A549 (cell line): ENCODE measurements around the gene TSEN54. TPM values are rescaled to one million over a fixed set of nuclear protein-coding genes. Genes with fewer than 3 reads are reported as not detected.

ENCODE experiments used
- ATAC-seq, 2 experiments: fragments of 200-7000 bp in 1 of 2; fragments of >200 bp in 1 of 2; cut with Nextera tagmentation in 1 of 2; cut with Tn5 transposase in 1 of 2; 3 replicates each; pipeline versions ENCODE4 v1.8.0 to v1.9.1; 2018 to 2020; ENCODE audit warnings: mild to moderate bottlenecking in 1 of 2, moderate library complexity in 1 of 2
- CTCF ChIA-PET: fragments of 300-600 bp; sonication (Branson Sonifier 250); formaldehyde crosslinking; extraction: SDS; loops from one replicate; lab custom pipeline; 2021; ENCODE audit warnings: antibody characterized with exemption, inconsistent platforms; lab: Yijun Ruan, JAX
- POLR2A ChIA-PET: fragments of 350-600 bp; formaldehyde crosslinking; extraction: SDS; loops from one replicate; lab custom pipeline; 2021; ENCODE audit warnings: antibody characterized with exemption, inconsistent platforms; lab: Yijun Ruan, JAX
- DNase-seq, 2 experiments: peaks; one replicate each; pipeline versions ENCODE4 v3.0.0 to v3.0.0-alpha.2; 2011 to 2016; ENCODE audit warnings: low read depth in 1 of 2, low spot score in 1 of 2
- FAIRE-seq: peaks from 2 replicates; lab custom pipeline; 2011; peaks lifted over from hg19 to GRCh38; lab: Jason Lieb, UNC
- H3K27ac ChIP-seq, 2 experiments: fragments of >200 bp; sonication (Bioruptor Twin); formaldehyde crosslinking; 3 replicates each; pipeline ENCODE4 v1.5.1; 2016 to 2017
- H3K4me1 ChIP-seq: fragments of >200 bp; sonication (Bioruptor Twin); formaldehyde crosslinking; 3 replicates; pipeline ENCODE4 v1.6.1; 2016
- H3K4me2 ChIP-seq: fragments of >200 bp; sonication (Bioruptor Twin); formaldehyde crosslinking; 3 replicates; pipeline ENCODE4 v1.6.1; 2016
- H3K4me3 ChIP-seq: fragments of >200 bp; sonication (Bioruptor Twin); formaldehyde crosslinking; 3 replicates; pipeline ENCODE4 v1.5.1; 2016
- H3K9me3 ChIP-seq: fragments of >200 bp; sonication (Bioruptor Twin); formaldehyde crosslinking; 3 replicates; pipeline ENCODE4 v1.6.1; 2016
- CBX8 ChIP-seq: fragments of 200-600 bp; sonication (generic); IDR thresholded peaks from 2 replicates; pipeline ENCODE4 v1.6.1; 2016
- CEBPB ChIP-seq, 2 experiments: fragments of >200 bp in 1 of 2; sonication (Bioruptor Twin) in 1 of 2; formaldehyde crosslinking in 1 of 2; IDR thresholded peaks; 2 replicates each; pipeline ENCODE4 v1.6.1; 2012 to 2016
- CHD4 ChIP-seq: fragments of 200-600 bp; sonication (generic); IDR thresholded peaks from 2 replicates; pipeline ENCODE4 v1.6.1; 2016; ENCODE audit warnings: antibody characterized with exemption, mild to moderate bottlenecking, borderline replicate concordance
- FOXS1 ChIP-seq: fragments of 250-450 bp; sonication (Bioruptor Pico); IDR thresholded peaks from 2 replicates; pipeline ENCODE4 v1.5.0; 2020; ENCODE audit warnings: mild to moderate bottlenecking, moderate library complexity
- HDAC2 ChIP-seq: fragments of 200-600 bp; sonication (generic); IDR thresholded peaks from 2 replicates; pipeline ENCODE4 v1.6.1; 2016
- HES2 ChIP-seq: fragments of >200 bp; sonication (Bioruptor Twin); formaldehyde crosslinking; IDR thresholded peaks from 2 replicates; pipeline ENCODE4 v1.6.1; 2016
- JUN ChIP-seq, 2 experiments: fragments of >200 bp; sonication (Bioruptor Twin); formaldehyde crosslinking; IDR thresholded peaks; 2 replicates in 1 of 2; 3 replicates in 1 of 2; pipeline ENCODE4 v1.6.1; 2016 to 2017
- KDM1A ChIP-seq: fragments of 200-600 bp; sonication (generic); IDR thresholded peaks from 2 replicates; pipeline ENCODE4 v1.6.1; 2016; ENCODE audit warnings: low read depth, mild to moderate bottlenecking
- MYC ChIP-seq: IDR thresholded peaks from 2 replicates; pipeline ENCODE4 v1.6.1; 2012; ENCODE audit warnings: mild to moderate bottlenecking, inconsistent platforms, low read length, improper control_type of control experiment, borderline replicate concordance
- NPAS2 ChIP-seq: fragments of 250-450 bp; sonication (Bioruptor Pico); IDR thresholded peaks from 2 replicates; pipeline ENCODE4 v1.8.0; 2022; ENCODE audit warnings: mild to moderate bottlenecking, moderate library complexity, borderline replicate concordance
- RNF2 ChIP-seq: fragments of 200-600 bp; sonication (generic); IDR thresholded peaks from 2 replicates; pipeline ENCODE4 v1.6.1; 2016; ENCODE audit warnings: low read depth, mild to moderate bottlenecking, antibody characterized with exemption, moderate library complexity, borderline replicate concordance
- ZFP36 ChIP-seq: fragments of 450-650 bp; IDR thresholded peaks from 2 replicates; pipeline ENCODE4 v1.6.1; 2014; ENCODE audit warnings: borderline replicate concordance; ENCODE audit not compliant: partially characterized antibody
- ZNF302 ChIP-seq: fragments of 250-450 bp; sonication (Bioruptor Pico); IDR thresholded peaks from 2 replicates; pipeline ENCODE4 v1.9.0; 2021; ENCODE audit warnings: inconsistent platforms, mild to moderate bottlenecking, moderate library complexity
- ZSCAN20 ChIP-seq: fragments of 250-450 bp; sonication (Bioruptor Pico); IDR thresholded peaks from 2 replicates; pipeline ENCODE4 v1.8.0; 2022; ENCODE audit warnings: mild to moderate bottlenecking, moderate library complexity
- WGBS: methylation state at CpG from one replicate; pipeline ENCODE4 v1.1.6; 2017; ENCODE audit errors: missing lambda C conversion rate; 5-methylcytosine and 5-hydroxymethylcytosine counted together
- polyA plus RNA-seq, 4 experiments: library from polyadenylated mRNA; depleted of rRNA in 3 of 4; stranded (reverse); fragments of >200 nt; fragmentation: RNase III in 1 of 4; extraction: RNeasy Plus Mini Kit Qiagen cat#74134 plus additional on column Dnase treatment in 1 of 4; gene quantifications; 2 replicates in 3 of 4; 3 replicates in 1 of 4; pipeline ENCODE4 v1.2.3, GENCODE V29; 2011 to 2017
- TF ChIP-seq, protein P1 (sequence below): IDR thresholded peaks from 2 replicates; pipeline ENCODE4 v1.6.1; 2012

TSEN54 gene
- polyA plus RNA-seq, 2 of the 4 experiments (the other 2 are of a cell fraction) = 24.8 to 38.4 TPM

- FAIRE-seq (no peak), ATAC-seq (no peak), DNase-seq (no peak)
- H3K4me1 ChIP-seq = peaks cover 41% of the 10 kb centered on the region
- no peak overlapping the region for H3K4me3 ChIP-seq
- H3K9me3 ChIP-seq = no peaks in the 10 kb centered on the region
- TF ChIP-seq ZFP36 (peak; percentile 39), CEBPB (IDR thresholded peaks at IDR 0.05) (no peak), RNF2 (no peak)
- H3K4me2 ChIP-seq = no peak overlapping the region
- POLR2A ChIA-PET = no interaction called here
- CTCF ChIA-PET = interaction anchor here (0.6 to 1.9 kb wide), 8 partner anchors 9 to 241 kb away, joined by 3 to 7 read pairs (median 3); partner anchors contain the start of genes LLGL2 and TMEM94
- 93% methylated on average over 18 of the region's 19 CpGs for WGBS
- no peak overlapping the region for H3K27ac ChIP-seq
Observed at GRCh38 chr17:75509528-75510258, 6.6 kb upstream of the TSEN54 start.

- Histone ChIP-seq H3K4me1 (peaks cover 41% of the 10 kb centered on the region), H3K4me2 (no peak overlapping the region), H3K4me3 (no peak overlapping the region), H3K27ac (no peak overlapping the region), H3K9me3 (no peaks in the 10 kb centered on the region)
- FAIRE-seq = no peak
- POLR2A ChIA-PET = no interaction called here
- no peak for DNase-seq
- CTCF ChIA-PET = interaction anchor here (0.9 to 1.1 kb wide), 2 partner anchors 99 to 122 kb away, joined by 3 to 7 read pairs; partner anchors contain the start of gene SMIM5
- WGBS = 88% methylated on average over 4 of the region's 4 CpGs
- TF ChIP-seq NPAS2 (no peak), KDM1A (peak; percentile 91), HDAC2 (peak; percentile 76; the same call in 1 of the 2 replicates), ZFP36 (peak; percentile 86)
- ATAC-seq = no peak
Observed at GRCh38 chr17:75511270-75511609, 5.1 kb upstream of the TSEN54 start.

- Histone ChIP-seq H3K4me2 (0 out of 3 replicates have a peak overlapping the region, but pooled peaks have one; percentile 14), H3K9me3 (no peaks in the 10 kb centered on the region), H3K27ac (peak overlapping the region in 1 of 2 experiments; percentile 9; a peak in 1 of 6 replicates), H3K4me3 (no peak overlapping the region), H3K4me1 (peaks cover 41% of the 10 kb centered on the region)
- CTCF ChIA-PET = interaction anchor here (0.7 to 3.4 kb wide), 7 partner anchors 7 to 122 kb away, joined by 3 to 40 read pairs (median 4); partner anchors contain the start of gene SMIM5
- DNase-seq (no peak), ATAC-seq (no peak), FAIRE-seq (no peak)
- TF ChIP-seq ZSCAN20 (CRISPR knock-in tag) (no peak), FOXS1 (CRISPR knock-in tag) (peak; percentile 17; the same call in 1 of the 2 replicates), JUN (IDR thresholded peaks at IDR 0.05) (no peak), CBX8 (no peak)
- POLR2A ChIA-PET = no interaction called here
- 79% methylated on average over 11 of the region's 13 CpGs for WGBS
Observed at GRCh38 chr17:75511610-75512575, 4.4 kb upstream of the TSEN54 start.

GRCh38 chr17:75512926-75513640, 3.2 kb upstream of the TSEN54 start:
- FAIRE-seq (no peak), DNase-seq (no peak), ATAC-seq (no peak)
- Histone ChIP-seq H3K4me3 (no peak overlapping the region), H3K4me2 (no peak overlapping the region), H3K9me3 (no peaks in the 10 kb centered on the region), H3K4me1 (peaks cover 50% of the 10 kb centered on the region), H3K27ac (no peak overlapping the region)
- ChIA-PET CTCF (interaction anchor here (0.7 to 3.4 kb wide), 10 partner anchors 9 to 101 kb away, joined by 3 to 40 read pairs (median 4); no protein-coding TSS in a partner anchor), POLR2A (no interaction called here)
- TF ChIP-seq KDM1A (peak; percentile 93; the same call in 1 of the 2 replicates), MYC (no peak), ZSCAN20 (CRISPR knock-in tag) (no peak), HES2 (no peak), ZFP36 (peak; percentile 89), RNF2 (no peak), ZNF302 (CRISPR knock-in tag) (no peak), CHD4 (peak; percentile 23; the same call in 1 of the 2 replicates)
- TF ChIP-seq, protein P1, sequence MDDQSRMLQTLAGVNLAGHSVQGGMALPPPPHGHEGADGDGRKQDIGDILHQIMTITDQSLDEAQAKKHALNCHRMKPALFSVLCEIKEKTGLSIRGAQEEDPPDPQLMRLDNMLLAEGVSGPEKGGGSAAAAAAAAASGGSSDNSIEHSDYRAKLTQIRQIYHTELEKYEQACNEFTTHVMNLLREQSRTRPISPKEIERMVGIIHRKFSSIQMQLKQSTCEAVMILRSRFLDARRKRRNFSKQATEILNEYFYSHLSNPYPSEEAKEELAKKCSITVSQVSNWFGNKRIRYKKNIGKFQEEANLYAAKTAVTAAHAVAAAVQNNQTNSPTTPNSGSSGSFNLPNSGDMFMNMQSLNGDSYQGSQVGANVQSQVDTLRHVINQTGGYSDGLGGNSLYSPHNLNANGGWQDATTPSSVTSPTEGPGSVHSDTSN = no peak
- 67% methylated on average over 10 of the region's 10 CpGs for WGBS
